HUES48 (cell line): Measurements from ENCODE around the gene CDKN2AIPNL.
A peak's percentile ranks its signal among the peaks of the same experiment; 100 is the strongest.
"Not testable (repeated sequence)": the region's sequence is repeated elsewhere in the genome, so short reads cannot be mapped to it uniquely, and the experiment has no call there.

Source experiments
- H3K27ac ChIP-seq: one replicate; pipeline ENCODE4 v1.7.0; 2013; ENCODE audit warnings: low read depth, low read length, inconsistent platforms
- H3K27me3 ChIP-seq: 2 replicates; pipeline ENCODE4 v1.6.1; 2013; ENCODE audit warnings: mild to moderate bottlenecking, low read length; ENCODE audit not compliant: control insufficient read depth, insufficient read depth
- H3K36me3 ChIP-seq: 2 replicates; pipeline ENCODE4 v1.6.1; 2013; ENCODE audit warnings: low read length; ENCODE audit not compliant: control insufficient read depth, insufficient read depth
- H3K4me1 ChIP-seq: 2 replicates; pipeline ENCODE4 v1.6.1; 2013; ENCODE audit warnings: mild to moderate bottlenecking, low read length; ENCODE audit not compliant: control insufficient read depth, insufficient read depth
- H3K4me3 ChIP-seq: 2 replicates; pipeline ENCODE4 v1.5.1; 2013; ENCODE audit warnings: mild to moderate bottlenecking, low read depth, low read length
- H3K9ac ChIP-seq: 2 replicates; pipeline ENCODE4 v1.6.1; 2013; ENCODE audit warnings: mild to moderate bottlenecking, low read depth, low read length, moderate library complexity
- H3K9me3 ChIP-seq: 2 replicates; pipeline ENCODE4 v1.6.1; 2013; ENCODE audit warnings: low read length; ENCODE audit not compliant: control insufficient read depth, insufficient read depth

The CDKN2AIPNL gene

GRCh38 chr5:134422791-134423365 lies 11.2 kb upstream of the CDKN2AIPNL start:
- Histone ChIP-seq H3K36me3 (no peaks in the 10 kb centered on the region), H3K4me3 (no peak overlapping the region), H3K27ac (no peak overlapping the region), H3K4me1 (peaks cover 6% of the 10 kb centered on the region), H3K9me3 (no peaks in the 10 kb centered on the region), H3K27me3 (no peaks in the 10 kb centered on the region), H3K9ac (no peak overlapping the region)

- H3K36me3 ChIP-seq, H3K9ac ChIP-seq, H3K27me3 ChIP-seq, H3K4me3 ChIP-seq, H3K4me1 ChIP-seq, H3K9me3 ChIP-seq, H3K27ac ChIP-seq: not testable (repeated sequence)
These were observed 9.4 kb upstream of the CDKN2AIPNL start for GRCh38 chr5:134421038-134421437.

- H3K4me1 ChIP-seq, result no peaks in the 10 kb centered on the region
- H3K27ac ChIP-seq, result no peak overlapping the region
- H3K36me3 ChIP-seq, result no peaks in the 10 kb centered on the region
- no peaks in the 10 kb centered on the region for H3K9me3 ChIP-seq
- H3K4me3 ChIP-seq, result no peak overlapping the region
- no peak overlapping the region for H3K9ac ChIP-seq
- H3K27me3 ChIP-seq, result no peaks in the 10 kb centered on the region
These were observed 8.7 kb upstream of the CDKN2AIPNL start for GRCh38 chr5:134420343-134420742.

GRCh38 chr5:134418958-134419357 lies 7.3 kb upstream of the CDKN2AIPNL start:
- Histone ChIP-seq H3K9me3 (no peaks in the 10 kb centered on the region), H3K27ac (no peak overlapping the region), H3K9ac (no peak overlapping the region), H3K4me1 (no peaks in the 10 kb centered on the region), H3K36me3 (no peaks in the 10 kb centered on the region), H3K27me3 (no peaks in the 10 kb centered on the region), H3K4me3 (no peak overlapping the region)

GRCh38 chr5:134417707-134418106 lies 6.0 kb upstream of the CDKN2AIPNL start:
- Histone ChIP-seq H3K36me3 (no peaks in the 10 kb centered on the region), H3K4me3 (no peak overlapping the region), H3K4me1 (no peaks in the 10 kb centered on the region; the same call in 1 of the 2 replicates), H3K9ac (no peak overlapping the region), H3K27me3 (no peaks in the 10 kb centered on the region), H3K9me3 (no peaks in the 10 kb centered on the region), H3K27ac (no peak overlapping the region)

- Histone ChIP-seq H3K27ac (no peak overlapping the region), H3K9ac (no peak overlapping the region), H3K27me3 (no peaks in the 10 kb centered on the region), H3K36me3 (peaks cover 14% of the 10 kb centered on the region), H3K4me1 (peaks cover 13% of the 10 kb centered on the region), H3K4me3 (no peak overlapping the region), H3K9me3 (no peaks in the 10 kb centered on the region)
These were observed 1.4 kb upstream of the CDKN2AIPNL start for GRCh38 chr5:134413046-134413445.

- no peaks in the 10 kb centered on the region for H3K9me3 ChIP-seq
- peak overlapping the region; percentile 88 for H3K4me3 ChIP-seq
- H3K4me1 ChIP-seq, result peaks cover 13% of the 10 kb centered on the region
- H3K9ac ChIP-seq, result peak overlapping the region; percentile 78
- H3K36me3 ChIP-seq, result peaks cover 26% of the 10 kb centered on the region
- H3K27me3 ChIP-seq, result no peaks in the 10 kb centered on the region
- peak overlapping the region; percentile 74 for H3K27ac ChIP-seq
These were observed 494 bp downstream of the CDKN2AIPNL start for GRCh38 chr5:134411228-134411545.

GRCh38 chr5:134410822-134411221 lies 859 bp downstream of the CDKN2AIPNL start:
- Histone ChIP-seq H3K36me3 (peaks cover 30% of the 10 kb centered on the region), H3K4me1 (peaks cover 13% of the 10 kb centered on the region), H3K9me3 (no peaks in the 10 kb centered on the region), H3K27me3 (no peaks in the 10 kb centered on the region), H3K4me3 (peak overlapping the region; percentile 88), H3K27ac (no peak overlapping the region), H3K9ac (peak overlapping the region; percentile 78)

- peaks cover 13% of the 10 kb centered on the region for H3K4me1 ChIP-seq
These were observed 2.4 kb downstream of the CDKN2AIPNL start for GRCh38 chr5:134409321-134409720.

GRCh38 chr5:134406390-134406789 lies 5.3 kb downstream of the CDKN2AIPNL start:
- Histone ChIP-seq H3K36me3 (peaks cover 47% of the 10 kb centered on the region), H3K4me1 (peaks cover 7% of the 10 kb centered on the region), H3K27ac (no peak overlapping the region)

More at GRCh38 chr5:134409321-134409720, 2.4 kb downstream of the CDKN2AIPNL start:
- Histone ChIP-seq H3K9me3 (no peaks in the 10 kb centered on the region), H3K27ac (no peak overlapping the region), H3K4me3 (no peak overlapping the region), H3K9ac (no peak overlapping the region), H3K27me3 (no peaks in the 10 kb centered on the region), H3K36me3 (peaks cover 34% of the 10 kb centered on the region)

GRCh38 chr5:134403951-134404350 lies 7.7 kb downstream of the CDKN2AIPNL start:
- Histone ChIP-seq H3K27ac (no peak overlapping the region), H3K36me3 (peaks cover 38% of the 10 kb centered on the region), H3K4me1 (no peaks in the 10 kb centered on the region), H3K4me3 (no peak overlapping the region), H3K9ac (no peak overlapping the region), H3K9me3 (no peaks in the 10 kb centered on the region), H3K27me3 (no peaks in the 10 kb centered on the region)

More at GRCh38 chr5:134406390-134406789, 5.3 kb downstream of the CDKN2AIPNL start:
- H3K4me3 ChIP-seq, result no peak overlapping the region
- no peaks in the 10 kb centered on the region for H3K27me3 ChIP-seq
- H3K9me3 ChIP-seq, result no peaks in the 10 kb centered on the region
- H3K9ac ChIP-seq, result no peak overlapping the region
